Measurements from ENCODE around the gene LCK.

LCK gene

GRCh38 chr1:32250893-32251716 is at the start of gene LCK:
Gene LCK (plus strand): TSS chr1:32251265. CDS start chr1:32274330, 23,065 bp downstream.
- intact Hi-C loops (cut with DNase I) = no loop called here
- no peak for DNase-seq

GRCh38 chr1:32204943-32205361 is 46.1 kb upstream of the LCK start:
- intact Hi-C loops (cut with DNase I) = no loop called here

GRCh38 chr1:32205401-32206370 is 45.4 kb upstream of the LCK start, which contains the start of gene IQCC:
Gene IQCC (plus strand): TSS chr1:32205671. CDS start chr1:32205682, 11 bp downstream.
- peak; percentile 74 to 95 (median 89) for DNase-seq
- intact Hi-C loops (cut with DNase I) = no loop called here

More at GRCh38 chr1:32204943-32205361, 46.1 kb upstream of the LCK start:
- peak in 2 of 42 donors; percentile 28 to 34 for DNase-seq

GRCh38 chr1:32208469-32208868 is 42.6 kb upstream of the LCK start:
- intact Hi-C loops (cut with DNase I) = no loop called here

GRCh38 chr1:32208891-32209328 is 42.2 kb upstream of the LCK start, which contains the start of gene DCDC2B:
Gene DCDC2B (plus strand): TSS chr1:32209089. CDS start chr1:32209094, 5 bp downstream.
- DNase-seq = peak in 25 of 42 donors; percentile 21 to 77 (median 42)
- intact Hi-C loops (cut with DNase I) = no loop called here

More at GRCh38 chr1:32208469-32208868, 42.6 kb upstream of the LCK start:
- no peak for DNase-seq

- intact Hi-C loops (cut with DNase I) = no loop called here
- peak; percentile 38 to 87 (median 70) for DNase-seq
These were observed 35.2 kb upstream of the LCK start for GRCh38 chr1:32215629-32216480.

- intact Hi-C loops (cut with DNase I) = no loop called here
- DNase-seq = no peak
These were observed 34.5 kb upstream of the LCK start for GRCh38 chr1:32216566-32216965.

GRCh38 chr1:32219022-32219421 is 32.0 kb upstream of the LCK start:
- intact Hi-C loops (cut with DNase I) = no loop called here

GRCh38 chr1:32220746-32221580 is 30.1 kb upstream of the LCK start:
- DNase-seq = no peak
- intact Hi-C loops (cut with DNase I) = loop anchor here (10.0 kb wide), 1 partner anchor 174 kb away; the partner anchor contains the start of gene BSDC1

More at GRCh38 chr1:32219022-32219421, 32.0 kb upstream of the LCK start:
- no peak for DNase-seq

- intact Hi-C loops (cut with DNase I) = loop anchor here (10.0 kb wide), 1 partner anchor 173 kb away; the partner anchor contains the start of gene BSDC1
- no peak for DNase-seq
These were observed 29.5 kb upstream of the LCK start for GRCh38 chr1:32221581-32221979.

GRCh38 chr1:32221980-32222755 is 28.9 kb upstream of the LCK start, which contains the start of the genes EIF3I and TMEM234:
Gene EIF3I (plus strand): TSS chr1:32222407. CDS start chr1:32222442, 35 bp downstream.
Gene TMEM234 (minus strand): TSS chr1:32222353. CDS start chr1:32222322, 31 bp downstream.
- intact Hi-C loops (cut with DNase I) = loop anchor here (10.0 kb wide), 1 partner anchor 173 kb away; the partner anchor contains the start of gene BSDC1
- peak; percentile 85 to 98 (median 95) for DNase-seq

GRCh38 chr1:32223683-32224082 is 27.4 kb upstream of the LCK start:
- DNase-seq = no peak
- intact Hi-C loops (cut with DNase I) = loop anchor here (10.0 kb wide), 1 partner anchor 171 kb away; the partner anchor contains the start of gene BSDC1

- intact Hi-C loops (cut with DNase I) = loop anchor here (10.0 kb wide), 1 partner anchor 171 kb away; the partner anchor contains the start of gene BSDC1
- no peak for DNase-seq
These were observed 26.8 kb upstream of the LCK start for GRCh38 chr1:32224285-32224684.

- intact Hi-C loops (cut with DNase I) = loop anchor here (10.0 kb wide), 1 partner anchor 166 kb away; the partner anchor contains the start of gene BSDC1
- no peak for DNase-seq
These were observed 22.3 kb upstream of the LCK start for GRCh38 chr1:32228771-32229170.

- intact Hi-C loops (cut with DNase I) = no loop called here
- no peak for DNase-seq
These were observed 19.1 kb upstream of the LCK start for GRCh38 chr1:32231843-32232432.
